HG03039 (cell line): ENCODE data around the gene RPTOR.
"Not testable (repeated sequence)": the region's sequence is repeated elsewhere in the genome, so short reads cannot be mapped to it uniquely, and the experiment has no call there.

ENCODE experiments used
- ATAC-seq: cut with Tn5 transposase; IDR thresholded peaks from one replicate; pipeline ENCODE4 v1.9.1; 2021; ENCODE audit warnings: mild to moderate bottlenecking, moderate library complexity; ENCODE audit not compliant: unreplicated experiment

The RPTOR gene

DNA sequence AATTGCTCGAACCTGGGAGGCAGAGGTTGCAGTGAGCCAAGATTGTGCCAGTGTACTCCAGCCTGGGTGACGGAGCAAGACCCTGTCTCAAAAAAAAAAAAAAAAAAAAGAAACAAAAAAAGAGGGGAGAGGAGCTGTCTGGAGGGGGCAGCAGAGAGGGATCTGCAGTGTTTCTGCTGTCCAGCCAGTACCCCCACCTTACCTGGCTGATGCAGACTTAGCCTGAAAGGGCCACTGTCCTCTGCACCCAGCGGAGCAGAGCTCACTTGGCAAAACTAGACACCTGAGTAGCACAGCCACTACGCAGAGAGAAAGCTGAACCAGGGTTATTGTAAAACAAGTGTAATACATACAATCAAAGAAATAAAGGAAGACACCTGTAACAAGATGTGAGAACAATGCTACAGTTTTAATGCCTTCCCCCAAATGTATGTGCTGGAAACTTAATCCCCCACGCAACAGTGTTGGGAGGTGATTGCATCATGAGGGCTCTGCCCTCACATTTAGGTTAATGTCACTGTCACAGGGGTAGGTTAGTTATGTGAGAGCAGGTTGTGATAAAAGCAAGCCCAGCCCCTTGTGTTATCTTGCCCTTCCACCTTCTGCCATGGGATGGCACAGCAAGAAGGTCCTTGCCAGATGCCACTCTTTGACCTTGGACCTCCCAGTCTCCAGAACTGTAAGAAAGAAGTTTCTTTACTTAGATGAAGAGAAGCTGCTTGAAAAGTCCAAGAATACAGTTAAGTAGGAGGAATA is 211.2 kb downstream of the RPTOR start:
- no peak for ATAC-seq

DNA sequence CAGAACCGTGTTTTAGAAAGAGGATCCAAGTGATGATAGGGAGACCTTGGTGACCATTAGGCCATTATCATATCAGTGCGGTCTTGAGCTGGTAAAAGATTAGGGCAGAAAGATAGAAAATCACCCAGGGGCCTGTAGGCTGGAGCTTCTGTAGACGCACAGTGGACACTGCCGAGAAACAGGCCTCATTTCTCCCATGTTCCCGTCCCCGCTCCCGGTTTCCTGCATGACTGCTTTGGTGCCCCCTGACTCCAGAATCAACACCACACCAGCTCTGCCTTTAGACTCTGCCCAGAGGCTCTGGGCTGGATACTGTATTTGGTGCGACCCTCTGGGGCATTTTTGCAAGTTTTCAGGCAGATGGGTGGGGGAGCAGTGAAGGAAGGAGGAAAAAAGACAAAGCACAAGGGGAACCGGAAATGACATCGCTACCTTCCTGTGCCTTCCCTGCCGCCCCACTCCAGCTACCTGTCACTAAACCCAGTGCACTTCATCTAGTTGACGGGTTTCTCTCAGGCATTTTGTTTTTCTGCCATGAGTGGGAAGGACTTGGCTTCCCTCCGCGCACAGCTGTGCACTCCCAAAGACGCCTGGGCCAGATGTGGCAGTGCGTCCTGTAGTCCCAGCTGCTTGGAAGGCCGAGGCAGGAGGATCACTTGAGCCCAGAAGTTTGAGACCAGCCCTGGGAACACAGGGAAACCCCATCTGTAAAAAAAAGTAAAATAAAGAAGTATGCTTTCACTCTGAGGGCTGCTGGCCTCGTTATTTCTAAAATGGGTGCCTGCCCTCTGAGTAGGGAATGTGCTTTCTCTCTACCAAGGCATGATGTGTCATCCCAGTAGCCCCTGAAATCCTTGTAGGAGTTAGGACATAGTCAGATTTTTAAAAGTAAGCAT is 214.1 kb downstream of the RPTOR start:
- no peak for ATAC-seq

DNA sequence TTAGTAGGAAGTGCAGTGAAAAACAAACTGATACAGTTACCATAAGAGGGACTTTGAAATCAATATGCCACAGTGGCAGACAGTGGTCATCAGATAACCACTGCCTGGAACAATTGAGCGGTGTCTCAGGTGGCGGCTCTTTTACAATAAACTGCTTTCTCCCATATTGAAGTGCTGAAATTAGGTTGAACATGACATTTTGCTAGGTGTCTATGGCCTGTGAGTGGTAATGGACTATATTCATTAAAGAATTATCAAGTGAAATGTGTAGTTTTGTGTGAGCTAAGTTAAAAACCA is 214.7 kb downstream of the RPTOR start:
- no peak for ATAC-seq

DNA sequence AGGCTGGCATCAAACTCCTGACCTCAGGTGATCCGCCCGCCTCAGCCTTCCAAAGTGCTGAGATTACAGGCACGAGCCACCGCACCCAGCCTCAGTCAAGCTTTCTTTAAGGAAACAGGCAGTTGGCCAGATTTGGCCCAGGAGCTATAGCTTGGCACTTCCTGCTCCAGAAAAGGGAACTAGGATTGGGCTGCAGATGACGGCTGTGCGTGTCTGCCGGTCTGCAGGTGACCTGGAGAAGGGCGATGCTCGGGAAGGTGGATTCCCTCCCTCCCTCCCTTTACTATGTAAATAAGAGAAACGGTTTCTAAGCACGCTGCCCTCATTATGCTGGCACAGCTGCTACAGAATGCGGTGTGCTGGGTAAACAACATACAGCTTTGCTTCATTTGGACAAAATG is 215.9 kb downstream of the RPTOR start:
- no peak for ATAC-seq

DNA sequence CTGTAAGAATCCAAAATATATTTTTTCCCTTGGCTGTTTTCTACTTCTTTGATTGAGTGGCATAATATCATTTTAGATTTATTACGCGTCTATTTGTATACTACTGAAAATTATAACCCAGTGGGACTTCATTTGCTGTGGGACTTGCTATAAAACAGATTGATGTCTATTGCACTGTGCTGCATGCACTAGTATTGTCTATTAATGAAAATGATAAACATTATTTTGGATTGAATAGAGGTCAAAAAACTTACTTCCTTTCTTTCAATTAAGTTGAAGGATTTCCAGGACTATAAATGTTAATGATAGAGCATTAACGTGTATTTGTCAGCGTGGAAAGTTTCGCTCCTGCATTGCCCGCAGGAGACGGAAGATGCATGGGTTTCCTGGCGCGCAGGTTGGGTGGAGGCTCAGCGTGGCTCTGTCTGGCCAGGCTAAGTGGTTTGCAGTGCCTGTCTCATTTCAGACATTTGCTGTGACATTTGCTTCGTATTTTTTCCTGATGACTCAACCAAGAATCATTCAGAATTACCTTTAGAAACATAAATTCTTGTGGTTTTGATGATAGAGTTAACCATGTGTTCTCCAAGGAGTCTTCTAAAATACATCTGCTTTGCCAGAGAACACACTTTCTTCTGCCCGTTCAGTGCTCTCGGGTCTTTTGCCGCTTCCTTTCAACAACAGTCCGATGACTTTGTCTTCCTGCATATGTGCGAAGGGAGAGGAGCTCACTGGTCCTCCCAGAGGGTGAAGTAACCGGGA is 216.7 kb downstream of the RPTOR start:
- ATAC-seq: no peak

DNA sequence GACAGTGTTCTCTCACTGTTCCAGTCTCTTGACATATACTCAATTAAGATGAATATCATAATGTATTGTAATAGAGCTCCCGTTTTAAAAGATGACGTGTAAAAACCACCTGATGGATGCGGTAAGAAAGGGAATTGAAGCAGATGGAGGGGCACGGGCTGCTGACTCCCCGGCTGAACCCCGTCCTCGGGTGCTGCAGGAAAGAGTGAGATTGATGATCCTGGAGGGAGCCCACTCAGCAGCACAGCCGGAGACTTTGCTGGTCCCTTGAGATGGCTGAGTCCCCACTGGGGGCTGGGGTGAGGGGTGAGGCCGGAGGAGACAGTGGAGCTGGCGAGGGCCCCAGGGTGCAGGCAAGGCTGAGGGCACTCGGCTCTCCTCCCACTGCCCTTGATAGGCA is 217.4 kb downstream of the RPTOR start:
- ATAC-seq: no peak

DNA sequence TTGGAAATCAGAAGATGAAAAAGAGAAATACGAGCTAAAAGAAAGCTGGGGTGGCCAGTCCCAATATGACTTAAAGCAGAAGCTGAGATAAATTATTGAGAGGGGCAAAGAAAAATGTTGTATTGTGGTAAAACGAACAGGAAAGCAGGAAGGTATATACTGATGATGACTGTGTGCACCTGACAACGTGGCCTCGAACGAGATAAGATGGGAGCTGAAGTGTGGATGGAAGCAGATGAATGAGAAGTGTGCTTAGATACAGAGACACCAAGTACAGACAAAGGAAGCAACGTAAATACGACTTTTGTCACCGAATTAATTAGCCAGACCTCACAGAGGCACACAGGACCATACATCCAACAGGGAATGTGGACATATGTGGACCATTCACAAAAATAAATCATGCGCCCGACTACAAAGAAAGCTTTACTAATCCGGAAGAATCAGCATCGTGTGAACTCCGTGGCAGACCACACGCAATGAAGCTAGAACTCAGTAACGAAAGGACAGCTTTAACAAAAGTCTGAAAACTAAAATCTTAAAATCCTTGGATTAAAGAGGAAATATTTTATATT is 218.7 kb downstream of the RPTOR start:
- ATAC-seq: no peak

DNA sequence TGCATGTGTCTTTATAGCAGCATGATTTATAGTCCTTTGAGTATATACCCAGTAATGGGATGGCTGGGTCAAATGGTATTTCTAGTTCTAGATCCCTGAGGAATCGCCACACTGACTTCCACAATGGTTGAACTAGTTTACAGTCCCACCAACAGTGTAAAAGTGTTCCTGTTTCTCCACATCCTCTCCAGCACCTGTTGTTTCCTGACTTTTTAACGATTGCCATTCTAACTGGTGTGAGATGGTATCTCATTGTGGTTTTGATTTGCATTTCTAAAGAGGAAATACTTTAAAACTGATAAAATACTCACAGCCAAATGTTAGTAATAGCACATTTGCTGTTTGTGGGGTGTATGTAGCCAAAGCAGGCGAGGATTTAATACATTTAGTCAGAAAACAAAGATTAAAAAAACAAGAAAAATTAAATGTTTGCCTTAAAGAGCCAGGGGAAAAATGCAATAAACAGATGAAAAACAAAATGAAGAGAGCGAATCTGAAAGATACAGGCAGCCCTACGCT is 220.0 kb downstream of the RPTOR start:
- ATAC-seq: not testable (repeated sequence)

DNA sequence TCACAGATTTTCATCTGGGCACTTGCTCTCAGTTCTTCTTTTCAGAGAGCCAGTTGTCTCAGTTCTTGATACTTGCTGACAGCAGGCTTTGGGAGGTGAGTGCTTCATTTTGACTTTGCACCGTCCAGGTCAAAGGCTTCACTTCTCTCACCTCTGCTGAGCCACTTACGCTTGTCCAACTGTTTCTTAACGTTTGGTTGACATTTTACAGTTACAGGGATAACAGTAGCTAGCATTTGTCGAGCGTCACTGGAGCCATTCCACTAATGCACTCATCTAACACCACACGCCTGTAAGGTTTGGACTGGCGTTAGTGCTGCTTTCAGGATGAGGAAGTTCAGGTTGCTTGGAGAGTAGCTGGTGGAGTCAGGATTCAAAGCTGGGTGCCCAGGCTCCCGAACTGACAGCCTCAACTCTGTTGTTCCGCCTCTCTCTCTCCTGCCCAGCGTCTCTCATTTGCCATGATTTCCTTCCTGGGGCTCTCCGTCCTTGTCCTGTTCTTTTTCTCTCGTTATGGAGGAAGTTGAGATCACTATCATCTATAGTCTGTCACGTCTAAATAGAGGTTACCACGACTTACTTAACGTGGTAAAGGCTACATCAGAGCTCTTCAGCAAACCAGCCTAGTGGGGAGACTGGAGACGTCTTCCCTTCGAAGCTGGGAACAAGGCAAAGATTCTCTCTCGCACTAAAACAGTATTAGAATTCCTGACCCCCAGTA is 220.8 kb downstream of the RPTOR start:
- no peak for ATAC-seq

DNA sequence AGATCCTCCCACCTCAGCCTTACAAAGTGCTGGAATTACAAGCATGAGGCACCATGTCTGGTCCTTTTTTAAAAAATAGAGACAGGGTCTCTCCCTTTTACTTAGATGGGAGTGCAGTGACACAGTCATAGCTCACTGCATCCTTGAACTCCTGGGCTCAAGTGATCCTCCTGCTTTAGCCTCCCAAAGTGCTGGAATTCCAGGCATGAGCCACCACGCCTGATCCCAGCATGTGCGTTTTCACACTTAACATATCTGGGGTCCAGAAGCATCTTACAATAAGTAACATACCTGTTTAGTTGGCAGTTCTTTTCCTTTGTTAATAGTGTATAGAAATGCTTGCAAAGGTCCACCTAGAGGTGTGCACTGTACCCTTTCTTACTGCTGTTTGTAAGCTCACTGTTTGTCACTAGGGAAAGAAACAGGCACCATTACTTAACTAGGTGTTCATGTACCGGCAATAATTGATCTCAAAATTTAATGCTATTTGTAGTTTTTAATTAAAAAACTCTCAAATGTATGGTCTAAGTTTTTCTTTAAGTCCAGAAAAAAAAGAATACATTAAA is 221.7 kb downstream of the RPTOR start:
- ATAC-seq: no peak

DNA sequence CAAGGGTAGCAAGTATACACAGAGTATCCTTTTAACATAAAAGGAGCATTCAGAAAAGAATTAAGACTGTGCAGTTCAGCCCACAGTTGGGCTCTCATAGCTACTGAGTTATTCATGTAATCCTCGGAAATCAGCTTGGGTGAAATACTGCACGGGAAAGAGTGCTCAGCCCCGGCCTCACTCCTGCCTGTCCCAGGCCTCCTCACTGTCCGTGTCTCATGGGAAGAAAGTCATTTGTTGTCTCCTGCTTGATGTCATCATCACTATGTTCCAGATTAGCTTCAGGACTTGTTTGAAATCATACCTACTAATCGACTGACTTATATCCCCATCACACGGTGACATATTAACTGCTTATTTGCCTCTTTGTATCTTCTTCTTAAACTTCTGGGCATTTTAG is 223.8 kb downstream of the RPTOR start:
- ATAC-seq: no peak

DNA sequence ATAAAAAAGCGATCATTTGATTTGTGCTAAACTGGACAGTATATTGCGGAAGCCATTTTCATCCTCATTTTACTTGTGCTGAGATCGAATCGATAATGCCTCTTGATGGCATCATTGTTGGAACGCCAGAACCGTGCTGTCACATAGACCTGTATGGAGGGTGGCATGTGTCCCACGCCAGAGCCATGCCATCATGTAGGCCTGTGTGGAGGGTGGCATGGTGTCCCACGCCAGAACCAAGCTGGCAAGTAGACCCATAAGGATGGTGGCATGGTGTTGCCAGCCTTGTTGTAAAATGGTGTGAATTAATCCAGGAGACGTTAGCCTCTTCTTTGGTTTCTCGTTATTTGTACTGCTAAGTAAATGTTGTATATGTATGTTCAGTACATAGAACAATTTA is 224.3 kb downstream of the RPTOR start:
- no peak for ATAC-seq

DNA sequence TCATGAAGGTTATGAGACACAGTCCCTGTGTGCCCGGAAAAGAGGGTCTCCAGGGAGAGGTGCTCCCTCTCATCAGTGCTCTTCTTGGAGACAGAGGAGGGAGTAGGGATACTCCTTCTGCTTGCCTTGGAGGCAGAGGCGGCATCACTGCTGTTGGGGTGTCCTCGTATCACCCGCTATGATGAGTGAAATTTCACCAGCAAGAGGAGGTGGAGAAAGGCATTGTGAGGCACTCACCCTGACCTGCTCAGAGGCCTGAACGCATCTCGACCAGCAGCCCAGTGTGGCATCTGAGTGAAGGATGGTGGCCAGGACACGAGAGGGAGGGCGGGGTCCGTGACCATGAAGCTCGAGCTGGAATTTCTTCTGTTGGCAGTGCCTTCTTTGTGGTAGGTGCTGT is 224.9 kb downstream of the RPTOR start:
- no peak for ATAC-seq

DNA sequence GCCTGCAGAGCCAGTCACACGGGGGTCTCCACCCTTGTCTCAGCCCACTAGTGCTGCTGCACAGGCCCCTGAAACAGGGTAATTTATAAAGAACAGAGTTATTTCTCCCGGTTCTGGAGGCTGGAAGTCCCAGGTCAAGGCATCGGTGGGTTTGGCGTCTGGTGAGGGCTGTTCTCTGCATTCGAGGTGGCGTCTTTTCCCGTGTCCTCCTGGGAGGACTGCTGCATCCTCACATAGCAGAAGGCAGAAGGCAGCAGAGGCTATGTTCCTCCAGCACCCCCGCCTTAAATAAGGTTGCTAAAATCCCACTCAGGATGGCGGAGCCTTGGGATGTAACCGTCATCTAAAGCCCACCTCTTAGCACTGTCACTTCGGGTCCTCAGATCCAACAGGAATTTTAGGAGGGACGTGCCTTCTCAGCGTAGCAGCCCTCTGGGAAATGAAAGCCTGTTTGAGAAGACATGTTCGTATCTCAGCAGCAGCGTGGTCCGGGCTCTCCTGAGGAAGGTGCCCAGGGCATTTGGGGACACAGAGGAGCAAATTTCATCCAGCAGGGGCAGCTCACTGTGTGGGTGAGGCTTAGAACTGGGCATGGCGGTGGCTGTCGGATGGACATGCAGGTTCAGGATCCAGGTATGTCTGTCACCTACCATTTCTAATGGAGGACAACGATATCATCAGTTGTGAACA is 225.4 kb downstream of the RPTOR start:
- ATAC-seq: no peak

DNA sequence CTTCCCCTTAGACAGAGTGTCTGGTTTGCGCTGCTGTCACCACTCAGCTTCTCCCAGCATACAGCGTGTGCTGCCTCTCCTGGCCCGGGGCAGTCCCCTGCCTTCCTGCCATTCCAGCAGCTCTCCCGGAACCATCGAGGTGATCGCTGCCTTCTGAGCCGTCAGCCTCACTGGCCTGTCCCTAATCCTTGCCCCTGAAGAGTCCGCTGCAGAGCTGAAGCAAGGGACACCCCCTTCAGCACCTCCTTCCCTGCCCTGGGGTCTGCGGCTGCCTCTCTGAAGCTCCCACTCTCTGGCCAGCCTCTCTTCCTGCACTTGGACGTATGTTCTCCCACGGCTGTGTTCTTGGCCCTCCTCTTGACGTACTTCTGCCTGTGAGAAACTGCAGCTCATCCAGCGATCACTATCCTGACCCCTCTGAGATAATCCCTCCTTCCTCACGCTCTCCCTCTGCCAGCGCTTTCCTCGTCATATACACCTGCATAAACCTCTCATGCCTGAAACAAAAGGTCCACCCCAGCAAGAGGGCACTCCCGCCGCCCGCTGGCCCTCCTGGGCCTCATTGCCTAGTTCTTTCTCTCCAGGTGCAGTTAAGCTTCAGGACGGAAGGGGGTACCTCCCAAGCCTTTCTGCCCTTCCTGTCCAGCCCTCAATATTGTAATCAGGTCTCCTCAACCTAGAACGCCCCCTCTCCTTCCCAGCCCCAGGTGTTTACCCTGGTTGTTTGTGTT is 226.4 kb downstream of the RPTOR start:
- no peak for ATAC-seq

DNA sequence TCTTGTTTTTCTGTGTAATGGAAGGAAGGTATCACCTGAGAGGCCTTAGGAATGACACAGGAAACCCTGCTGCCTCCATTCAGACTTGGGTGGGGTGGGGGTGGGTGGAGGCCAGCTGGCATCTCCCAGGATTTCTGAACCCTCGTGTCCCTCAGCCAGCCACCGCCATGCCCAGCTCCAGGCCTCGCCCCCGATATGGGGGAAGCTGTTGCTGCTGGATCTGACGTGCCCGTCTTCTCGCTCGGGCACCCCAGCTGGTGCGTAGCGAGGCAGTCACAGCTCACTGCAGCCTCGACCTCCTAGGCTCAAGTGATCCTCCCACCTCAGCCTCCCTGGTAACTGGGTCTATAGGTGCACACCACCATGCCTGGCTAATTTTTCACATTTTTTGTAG is 227.0 kb downstream of the RPTOR start:
- ATAC-seq: no peak

DNA sequence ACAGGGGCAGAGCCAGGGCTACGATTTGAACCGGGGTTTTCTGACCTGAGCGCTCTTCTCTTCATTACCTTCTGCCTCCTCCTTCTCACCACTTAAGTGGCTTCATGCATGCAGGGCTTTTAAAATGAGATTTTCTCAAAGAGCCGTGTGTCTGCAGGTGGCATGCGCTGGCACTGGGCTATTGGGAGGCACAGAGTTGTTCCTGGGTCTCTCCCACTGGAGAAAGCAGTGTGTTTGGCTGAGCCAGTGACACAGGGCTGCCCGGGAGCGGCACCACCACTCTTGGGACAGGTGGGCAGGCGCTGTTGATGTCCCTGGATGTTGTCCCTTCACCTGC is 228.2 kb downstream of the RPTOR start:
- no peak for ATAC-seq

DNA sequence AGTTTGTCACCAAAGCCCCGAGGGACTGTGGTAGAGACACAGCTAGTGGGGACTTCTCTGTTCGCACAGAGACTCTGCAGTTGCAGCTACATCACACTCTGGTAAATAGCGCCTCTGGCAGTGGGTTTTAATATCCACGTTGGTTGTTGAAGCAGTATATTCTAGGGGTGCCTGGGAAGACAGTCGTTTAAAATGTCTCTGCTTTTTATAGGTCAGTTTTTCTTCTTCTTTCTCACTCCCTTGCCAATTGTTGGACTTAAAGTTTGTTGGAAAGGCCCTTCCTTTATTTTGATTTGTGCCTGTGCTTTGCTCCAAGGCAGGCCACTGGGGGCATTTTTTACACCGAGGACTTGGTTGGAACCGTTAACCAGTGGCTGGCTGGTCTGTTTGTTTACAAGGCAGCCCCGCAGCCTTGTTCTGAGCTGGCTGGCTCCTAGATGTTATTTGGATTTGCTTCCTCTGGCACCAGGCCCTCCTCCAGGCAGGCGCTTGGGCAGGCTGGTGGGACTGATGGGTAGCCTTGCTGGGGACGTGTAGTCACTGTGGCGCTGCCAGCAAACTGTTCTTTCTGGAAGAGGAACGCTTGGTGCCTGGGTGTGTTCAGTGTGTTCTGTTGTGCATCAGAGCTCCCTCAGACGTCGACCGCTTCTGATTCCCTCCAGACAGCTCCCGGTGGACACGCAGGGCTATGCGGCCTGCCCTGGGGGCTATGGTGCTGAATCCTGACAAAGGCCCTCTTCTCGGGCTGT is 228.8 kb downstream of the RPTOR start:
- no peak for ATAC-seq
